PC-3 (cell line): ENCODE results near the gene AKAP17A.

Experiments
- EZH2 ChIP-seq: fragments of 300-600 bp; sonication (generic); IDR thresholded peaks from one replicate; pipeline ENCODE4 v1.6.1; 2017; ENCODE audit warnings: antibody characterized with exemption, mild to moderate bottlenecking, low read length; ENCODE audit not compliant: unreplicated experiment
- EZH2phosphoT487 ChIP-seq: fragments of 300-600 bp; sonication (generic); IDR thresholded peaks from 2 replicates; pipeline ENCODE4 v1.6.1; 2018; ENCODE audit warnings: mild to moderate bottlenecking, antibody characterized with exemption, low read length, borderline replicate concordance
- TF ChIP-seq, protein P1 (sequence below): fragments of 300-600 bp; sonication (generic); conservative IDR thresholded peaks from 2 replicates; pipeline ENCODE4 v1.5.1; 2017; ENCODE audit warnings: antibody characterized with exemption, low read depth, mild to moderate bottlenecking, low read length

DNA sequence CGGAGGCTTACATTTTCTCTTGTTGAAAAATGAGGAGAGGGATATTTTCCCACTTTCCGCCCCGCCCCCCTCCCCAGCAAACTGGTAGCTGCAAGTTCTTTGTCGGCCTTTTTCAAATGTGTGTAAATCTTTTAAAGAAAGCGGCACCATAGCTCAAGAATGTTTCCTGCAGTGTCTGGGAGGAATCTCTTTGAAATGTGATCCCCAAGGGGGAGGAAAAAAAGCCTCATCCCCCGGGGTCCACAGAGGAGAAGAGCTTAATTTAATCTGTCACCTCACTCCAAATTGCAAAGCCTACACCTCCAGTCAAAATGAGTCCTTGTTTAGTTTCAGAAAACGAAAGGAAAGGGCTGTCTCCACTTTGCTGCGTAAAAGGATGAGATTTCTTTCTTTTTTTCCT is 58.2 kb downstream of the AKAP17A start:
- TF ChIP-seq, protein P1, sequence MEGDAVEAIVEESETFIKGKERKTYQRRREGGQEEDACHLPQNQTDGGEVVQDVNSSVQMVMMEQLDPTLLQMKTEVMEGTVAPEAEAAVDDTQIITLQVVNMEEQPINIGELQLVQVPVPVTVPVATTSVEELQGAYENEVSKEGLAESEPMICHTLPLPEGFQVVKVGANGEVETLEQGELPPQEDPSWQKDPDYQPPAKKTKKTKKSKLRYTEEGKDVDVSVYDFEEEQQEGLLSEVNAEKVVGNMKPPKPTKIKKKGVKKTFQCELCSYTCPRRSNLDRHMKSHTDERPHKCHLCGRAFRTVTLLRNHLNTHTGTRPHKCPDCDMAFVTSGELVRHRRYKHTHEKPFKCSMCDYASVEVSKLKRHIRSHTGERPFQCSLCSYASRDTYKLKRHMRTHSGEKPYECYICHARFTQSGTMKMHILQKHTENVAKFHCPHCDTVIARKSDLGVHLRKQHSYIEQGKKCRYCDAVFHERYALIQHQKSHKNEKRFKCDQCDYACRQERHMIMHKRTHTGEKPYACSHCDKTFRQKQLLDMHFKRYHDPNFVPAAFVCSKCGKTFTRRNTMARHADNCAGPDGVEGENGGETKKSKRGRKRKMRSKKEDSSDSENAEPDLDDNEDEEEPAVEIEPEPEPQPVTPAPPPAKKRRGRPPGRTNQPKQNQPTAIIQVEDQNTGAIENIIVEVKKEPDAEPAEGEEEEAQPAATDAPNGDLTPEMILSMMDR, result no peak
- TF ChIP-seq EZH2, result no peak
- TF ChIP-seq EZH2phosphoT487, result no peak
